GM18526 (cell line): ENCODE measurements around the gene BCAS3.

Experiments
- POLR2A ChIP-seq: IDR thresholded peaks from 3 replicates; pipeline ENCODE4 v1.6.1; 2011; ENCODE audit not compliant: insufficient read length; ENCODE audit errors: extremely low read depth

Gene BCAS3

DNA sequence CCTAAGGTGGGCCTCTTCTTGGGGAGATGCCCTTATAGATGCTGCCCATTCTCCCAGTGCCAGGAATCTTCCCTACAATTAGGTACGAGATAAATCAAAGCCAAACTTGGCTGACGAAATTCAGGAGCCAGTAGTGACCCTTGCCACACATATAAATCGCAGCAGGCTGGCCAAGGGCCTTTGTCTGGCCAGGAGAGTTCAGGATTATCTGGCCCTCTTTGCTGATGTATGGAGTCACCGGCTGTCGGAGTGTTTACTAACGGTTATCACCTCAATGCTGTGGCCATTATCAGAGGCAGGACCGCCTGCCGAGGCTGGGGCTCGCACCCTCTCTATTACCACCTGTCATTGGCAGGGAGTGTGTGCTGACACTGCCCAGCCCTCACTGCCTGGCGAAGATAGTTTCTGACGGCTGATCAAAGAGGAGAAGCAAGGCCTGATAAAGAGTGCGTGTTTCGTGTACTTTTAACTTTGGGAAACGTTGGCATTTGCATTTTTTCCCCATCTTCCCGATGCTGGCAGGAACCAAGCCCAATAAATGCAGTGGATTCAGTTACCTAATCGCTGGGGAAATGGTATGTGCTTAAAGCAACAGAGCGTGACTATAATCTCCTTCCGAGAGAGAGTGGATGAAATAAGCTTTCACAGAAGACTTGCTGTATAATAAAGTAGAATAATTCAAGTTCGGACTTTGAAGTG lies 689.2 kb downstream of the BCAS3 start:
- no peak for TF ChIP-seq POLR2A

DNA sequence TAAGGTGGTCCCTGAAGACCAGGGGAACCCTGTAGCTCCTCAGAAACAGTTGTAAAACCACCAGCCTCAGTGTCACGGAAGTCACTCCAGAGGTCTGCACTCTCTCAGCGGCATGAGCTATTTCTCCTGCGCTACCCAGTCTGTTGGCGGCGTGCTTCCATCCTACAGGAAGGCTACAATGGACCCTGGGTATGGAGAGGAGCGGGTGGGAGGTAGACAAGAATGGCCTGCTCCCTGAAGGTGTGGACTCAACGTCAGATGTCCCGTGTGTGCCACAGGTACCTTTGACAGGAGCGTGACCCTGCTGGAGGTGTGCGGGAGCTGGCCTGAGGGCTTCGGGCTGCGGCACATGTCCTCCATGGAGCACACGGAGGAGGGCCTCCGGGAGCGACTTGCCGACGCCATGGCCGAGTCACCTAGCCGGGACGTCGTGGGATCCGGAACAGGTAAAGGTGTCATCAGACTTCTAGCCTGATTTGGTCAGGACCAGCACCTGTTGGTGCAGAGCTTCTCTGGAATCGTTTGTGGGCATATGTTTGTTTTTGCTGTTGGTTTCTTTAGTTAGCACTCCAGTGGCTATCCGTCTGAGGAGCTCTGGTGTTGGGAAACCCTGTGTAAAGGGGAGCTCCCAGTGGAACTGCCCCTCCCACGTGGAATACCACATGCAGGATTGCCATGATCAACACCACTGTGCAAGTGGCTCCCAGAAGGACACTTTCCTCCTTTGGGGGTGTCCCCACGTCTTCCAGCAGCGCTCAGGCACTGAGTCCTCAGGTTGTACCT lies 690.6 kb downstream of the BCAS3 start:
- no peak for TF ChIP-seq POLR2A

DNA sequence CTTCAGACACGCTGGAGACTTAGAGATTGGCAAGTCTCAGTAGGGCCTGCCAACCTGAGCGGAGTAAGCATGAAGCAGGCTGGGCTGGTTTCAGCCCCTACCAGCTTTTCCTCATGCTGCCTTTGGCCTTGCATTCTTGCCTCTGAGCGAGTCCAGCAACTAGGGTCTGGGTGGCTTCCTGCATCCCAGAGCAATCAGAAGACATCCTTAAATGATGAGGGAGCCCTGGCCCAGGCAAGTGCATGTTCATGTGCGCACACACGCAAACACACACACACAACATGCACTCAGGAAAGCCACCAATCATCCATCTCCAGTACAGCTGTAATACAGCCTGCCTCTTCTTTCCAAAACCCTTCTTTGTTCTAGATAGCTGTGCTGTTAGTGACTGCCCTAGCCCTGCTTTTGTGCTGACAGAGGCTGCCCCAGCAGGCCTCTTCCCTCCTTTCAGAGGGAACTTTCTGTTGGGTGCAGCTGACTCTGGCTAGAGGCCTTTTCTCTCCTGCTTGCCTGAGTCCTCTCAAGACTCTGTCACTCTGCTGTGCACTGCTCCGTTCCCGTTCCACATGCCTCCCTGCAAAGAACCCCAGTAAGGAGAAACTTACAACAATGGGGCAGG lies 691.3 kb downstream of the BCAS3 start:
- TF ChIP-seq POLR2A, result no peak

DNA sequence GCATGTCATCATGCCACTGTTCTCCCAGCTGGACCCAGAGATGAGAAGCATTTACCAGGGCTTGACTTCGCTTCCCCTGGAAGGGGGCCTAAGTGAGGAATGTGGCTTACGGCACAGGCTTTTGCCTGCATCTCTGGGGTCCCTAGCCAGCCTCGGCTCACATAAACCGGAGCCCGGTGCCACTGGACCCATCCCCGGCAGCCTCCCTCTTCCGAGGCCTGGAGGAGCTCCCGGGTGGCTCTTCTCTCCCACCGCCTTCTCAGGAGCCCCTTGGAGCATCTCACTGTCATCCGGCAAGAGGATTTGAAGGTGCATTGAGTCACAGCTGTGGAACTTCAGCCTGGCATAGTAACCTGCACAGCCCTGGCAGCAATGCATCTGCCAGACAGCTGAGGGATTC lies 692.1 kb downstream of the BCAS3 start:
- no peak for TF ChIP-seq POLR2A

DNA sequence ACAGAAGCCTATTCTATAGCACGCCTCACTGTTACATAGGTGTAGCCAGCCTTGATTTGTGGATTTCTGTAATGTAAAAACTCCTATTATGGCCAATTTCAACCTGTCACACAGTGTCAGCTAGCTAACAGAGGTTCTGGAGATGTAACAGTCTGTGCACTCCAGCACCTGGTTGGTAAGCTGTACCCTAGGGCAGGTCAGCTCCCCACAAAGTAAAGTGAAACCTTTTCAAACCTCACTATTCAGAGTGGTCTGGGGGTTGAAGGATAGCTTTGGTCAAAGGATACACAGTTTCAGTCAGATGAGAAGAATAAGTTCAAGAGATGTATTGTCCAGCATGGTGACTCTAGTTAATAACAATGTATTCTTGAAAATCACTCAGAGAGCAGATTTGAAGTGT lies 693.5 kb downstream of the BCAS3 start:
- no peak for TF ChIP-seq POLR2A

DNA sequence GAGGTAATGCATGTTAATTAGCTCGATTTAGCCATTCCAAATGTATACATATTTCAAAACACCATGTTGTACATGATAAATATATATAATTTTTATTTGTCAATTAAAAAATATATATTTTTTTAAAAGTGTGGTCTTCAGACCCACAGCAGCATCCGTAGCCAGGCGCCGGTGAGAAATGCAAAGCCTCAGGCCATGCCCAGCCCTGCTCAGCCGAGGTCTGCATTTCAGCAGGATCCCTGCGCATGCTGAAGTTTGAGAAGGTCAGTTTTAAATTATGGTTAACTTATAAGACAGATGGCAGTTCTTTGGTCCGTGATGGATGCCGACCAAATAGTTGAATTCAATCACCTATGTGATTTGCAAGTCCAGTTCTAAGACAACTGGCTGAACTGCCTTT lies 694.0 kb downstream of the BCAS3 start:
- no peak for TF ChIP-seq POLR2A

DNA sequence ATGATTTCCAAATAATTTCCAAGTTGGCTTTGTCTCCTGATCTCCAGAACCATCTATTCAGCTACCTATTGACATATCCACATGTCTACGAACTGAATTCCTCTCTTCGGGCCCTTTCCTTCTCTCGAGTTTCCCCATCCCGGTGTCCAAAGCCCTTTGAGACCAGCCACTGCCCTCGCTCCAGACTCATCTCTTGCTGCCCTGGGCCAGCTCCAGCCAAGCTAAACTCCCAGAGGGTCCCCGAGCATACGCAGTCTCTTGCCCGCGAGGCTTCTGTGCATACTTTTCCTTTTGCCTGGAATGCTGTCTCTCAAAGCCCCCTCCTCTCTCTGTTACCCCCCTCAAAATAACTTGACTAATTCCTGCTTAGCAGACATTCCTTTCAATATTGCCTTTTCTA lies 694.8 kb downstream of the BCAS3 start:
- TF ChIP-seq POLR2A, result no peak

DNA sequence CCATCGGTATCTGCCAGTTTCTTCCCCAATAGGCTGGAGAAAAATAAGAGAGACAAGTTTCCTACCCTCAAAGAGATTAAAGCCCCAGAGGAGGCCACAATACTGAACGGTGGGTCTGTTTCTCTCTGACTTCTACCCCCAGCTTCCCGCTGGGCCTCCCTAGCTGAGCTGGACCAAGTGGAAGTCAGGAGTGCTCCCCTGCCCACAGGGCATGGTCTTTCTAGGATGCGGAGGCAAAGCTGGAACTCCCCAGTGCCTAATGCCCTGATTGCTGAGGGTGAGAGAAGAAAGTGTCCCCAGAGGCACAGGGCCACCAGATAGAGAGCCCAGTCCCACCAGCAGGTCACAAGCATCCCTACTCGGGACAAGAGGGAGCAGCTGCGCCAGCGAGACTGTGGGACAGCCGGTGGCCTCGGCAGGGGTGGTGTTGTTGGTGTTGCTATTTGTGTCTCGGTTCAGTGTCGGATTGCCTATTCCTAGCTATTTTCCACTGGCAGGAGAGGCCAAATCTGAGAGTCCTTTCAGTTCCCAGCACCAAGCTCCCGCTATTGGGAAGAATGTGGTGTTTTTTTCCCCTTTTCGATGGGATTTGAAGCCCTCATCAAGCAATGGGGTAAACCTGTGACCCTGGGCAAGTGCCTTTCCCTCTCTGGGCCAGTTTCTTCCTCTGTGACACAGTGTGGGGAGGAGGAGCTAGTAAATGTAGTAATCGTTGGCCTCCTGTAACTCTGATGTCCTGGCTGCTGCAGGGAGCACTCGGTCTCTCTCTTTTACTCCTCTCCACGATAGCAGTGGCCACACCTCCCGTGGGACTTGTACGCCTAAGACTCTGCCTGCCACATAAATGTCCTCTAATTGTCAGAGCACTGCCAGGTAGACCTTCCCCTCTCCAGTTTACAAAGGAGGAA lies 699.5 kb downstream of the BCAS3 start:
- TF ChIP-seq POLR2A, result no peak

DNA sequence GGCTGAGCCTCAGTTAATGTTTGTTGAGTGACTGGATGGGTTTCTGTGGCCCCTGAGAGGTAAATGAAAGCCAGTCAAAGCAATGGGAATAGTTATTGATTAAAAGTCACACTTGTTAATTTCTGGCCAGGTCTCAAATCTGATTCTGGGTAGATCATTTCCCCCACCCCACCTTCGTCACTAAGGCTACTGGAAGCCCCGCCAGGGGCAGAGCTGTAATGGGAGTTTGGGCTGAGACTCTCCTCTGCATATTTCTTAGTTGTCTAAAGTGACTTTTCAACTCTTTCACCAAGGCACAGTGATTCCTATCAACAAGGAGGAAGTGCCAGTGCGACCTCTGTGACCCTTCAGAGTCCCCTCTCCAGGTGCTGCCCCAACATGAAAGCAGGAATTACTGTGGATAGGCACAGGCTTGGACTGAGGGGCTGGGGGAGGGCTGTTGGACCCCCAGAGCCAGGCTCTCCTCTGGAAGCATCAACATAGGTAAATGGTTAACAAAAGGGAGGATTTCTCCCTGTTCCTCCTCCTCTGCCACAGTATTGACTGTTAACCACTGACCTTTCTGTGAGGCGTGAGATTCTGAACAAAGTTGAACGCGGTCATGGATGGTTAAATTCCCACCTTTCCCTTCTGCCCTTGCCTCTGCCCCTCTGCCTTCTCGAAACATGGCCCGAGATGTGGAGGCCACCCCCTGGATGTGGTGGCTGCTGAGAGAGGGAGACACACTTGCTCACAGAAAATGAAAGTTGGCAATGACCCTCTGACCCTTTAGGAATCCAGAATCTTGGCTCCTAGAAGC lies 701.2 kb downstream of the BCAS3 start:
- no peak for TF ChIP-seq POLR2A

DNA sequence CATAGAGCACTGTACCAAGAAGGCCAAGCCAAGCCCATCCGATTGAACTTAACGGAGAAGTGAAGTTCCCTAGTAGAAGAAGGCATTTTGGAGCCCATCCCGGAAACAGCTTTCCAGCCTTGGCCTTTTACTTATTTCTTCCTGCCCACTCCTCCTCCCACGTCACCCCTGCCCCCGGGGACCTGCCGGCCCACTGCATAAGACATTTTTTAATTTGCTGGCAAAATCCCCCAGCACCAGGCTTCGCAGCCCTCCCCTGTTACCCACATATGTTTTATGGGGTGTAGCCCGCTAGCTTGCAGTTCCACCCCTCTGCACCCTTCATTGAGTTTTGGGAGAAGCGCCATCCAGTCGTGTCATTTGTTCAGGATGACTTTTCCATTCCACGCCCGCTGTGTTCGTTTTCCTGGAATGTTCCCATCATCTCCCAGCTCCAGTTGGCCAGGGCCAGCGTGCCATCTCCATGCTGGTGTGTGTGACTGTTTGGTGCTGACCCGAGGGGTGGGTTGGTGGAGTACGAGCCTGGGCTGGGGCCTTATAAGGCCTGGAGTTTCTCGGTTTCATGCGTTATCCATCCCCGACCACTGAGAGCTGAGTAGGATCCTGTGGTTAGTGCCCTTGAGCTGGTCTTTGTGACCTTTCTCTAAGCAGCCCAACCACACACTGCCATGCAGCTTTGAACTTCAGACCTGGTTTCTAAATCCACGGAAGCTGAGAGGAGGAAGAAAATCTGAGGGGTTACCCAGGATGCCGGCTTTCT lies 702.0 kb downstream of the BCAS3 start:
- TF ChIP-seq POLR2A, result no peak

DNA sequence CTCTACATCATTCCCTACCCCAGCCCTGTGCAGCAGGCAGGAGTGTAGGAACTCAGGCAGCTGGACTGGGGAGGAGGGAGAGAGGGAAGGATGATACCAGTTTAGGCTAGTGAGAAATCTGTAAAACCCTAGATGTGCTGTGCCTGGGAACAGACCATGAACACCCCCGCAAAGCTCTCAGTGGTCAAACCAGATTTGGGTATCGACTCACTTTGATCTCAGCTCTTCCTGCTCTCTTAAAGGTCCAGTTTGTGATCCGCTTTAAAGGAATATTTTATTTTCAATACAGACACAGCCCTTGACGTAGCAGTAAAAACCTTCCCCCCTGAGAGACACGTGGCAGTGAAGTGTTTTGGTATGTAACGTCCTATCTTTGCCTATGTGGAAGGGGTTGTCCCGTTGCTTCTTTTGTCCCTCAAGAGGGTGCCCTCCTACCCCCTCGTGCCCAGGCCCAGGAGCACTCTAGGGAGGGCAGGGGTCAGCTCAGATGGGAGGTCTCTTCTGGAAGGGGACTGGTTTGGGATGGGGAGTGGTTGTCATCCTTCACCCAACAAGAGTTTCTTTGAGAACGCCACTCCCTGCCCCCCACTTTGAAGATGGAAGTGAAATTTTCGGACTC lies 702.7 kb downstream of the BCAS3 start:
- no peak for TF ChIP-seq POLR2A

DNA sequence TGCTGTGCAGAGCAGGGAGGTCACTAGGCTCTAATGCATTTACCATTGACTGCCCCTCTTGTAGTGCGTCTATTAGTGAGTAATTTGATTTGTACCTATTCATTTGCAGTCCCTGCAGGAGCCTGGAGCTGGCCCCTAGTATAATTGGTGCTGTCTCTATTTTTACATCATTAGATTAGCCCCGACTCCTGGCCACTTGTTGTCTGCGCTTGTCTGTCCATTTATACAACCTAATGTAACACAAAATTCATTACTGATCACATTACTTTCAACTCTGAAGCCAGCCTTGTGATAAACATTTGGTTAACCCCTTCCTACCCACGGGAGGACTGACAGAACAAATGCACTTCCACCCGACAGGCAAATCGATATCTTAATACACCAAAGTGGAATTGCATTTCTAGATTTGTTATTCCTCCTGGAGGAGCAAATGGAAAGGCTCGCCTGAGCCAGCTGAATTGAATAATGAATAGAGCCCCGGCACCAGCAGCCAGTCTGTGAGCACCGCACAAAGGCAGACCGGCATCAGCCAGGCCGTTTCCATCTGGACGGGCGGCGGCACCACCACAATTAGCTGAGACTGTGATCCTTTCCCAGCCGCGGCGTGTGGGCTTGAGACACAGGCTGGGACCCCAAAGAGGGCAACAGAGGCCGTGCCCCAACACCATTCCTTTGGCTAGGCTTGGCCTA lies 703.3 kb downstream of the BCAS3 start:
- TF ChIP-seq POLR2A, result no peak

DNA sequence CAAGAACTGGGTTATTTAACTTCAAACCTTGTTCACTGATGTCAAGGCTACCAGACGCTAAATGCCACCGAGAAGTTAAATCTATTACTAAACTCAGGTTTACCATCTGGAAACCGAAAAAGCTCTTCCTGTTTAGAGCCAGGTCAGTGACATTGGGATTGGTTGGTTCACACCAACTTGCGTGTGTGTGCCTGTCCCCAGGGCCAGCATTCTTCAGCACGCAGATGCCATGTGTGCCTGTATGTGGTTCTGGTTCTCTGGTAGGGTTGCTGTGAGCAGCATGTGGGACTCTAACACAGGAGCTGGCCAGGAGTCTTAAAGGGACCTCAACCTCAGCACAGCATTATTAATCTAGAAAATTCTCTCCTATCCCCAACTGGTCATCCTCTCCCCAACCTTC lies 703.9 kb downstream of the BCAS3 start:
- TF ChIP-seq POLR2A, result no peak
